Epithelial cell of esophagus (primary cell): ENCODE measurements around the gene AMER2.
"Not testable (repeated sequence)": the region's sequence is repeated elsewhere in the genome, so short reads cannot be mapped to it uniquely, and the experiment has no call there.

ENCODE experiments used
- DNase-seq: peaks from one replicate; pipeline ENCODE4 v3.0.0; 2010; ENCODE audit warnings: low read depth
- H3K4me3 ChIP-seq: 2 replicates; pipeline ENCODE4 v1.5.1; 2011; ENCODE audit warnings: mild to moderate bottlenecking, low read length, control low read depth
- TF ChIP-seq, protein P1 (sequence below): IDR thresholded peaks from 2 replicates; pipeline ENCODE4 v1.5.1; 2011; ENCODE audit warnings: low read depth, mild to moderate bottlenecking, low read length, control low read depth, inconsistent platforms; ENCODE audit not compliant: insufficient read depth; ENCODE audit errors: missing control alignments

Gene AMER2

GRCh38 chr13:25169951-25170553 lies 2.0 kb downstream of the AMER2 start:
- TF ChIP-seq, protein P1, sequence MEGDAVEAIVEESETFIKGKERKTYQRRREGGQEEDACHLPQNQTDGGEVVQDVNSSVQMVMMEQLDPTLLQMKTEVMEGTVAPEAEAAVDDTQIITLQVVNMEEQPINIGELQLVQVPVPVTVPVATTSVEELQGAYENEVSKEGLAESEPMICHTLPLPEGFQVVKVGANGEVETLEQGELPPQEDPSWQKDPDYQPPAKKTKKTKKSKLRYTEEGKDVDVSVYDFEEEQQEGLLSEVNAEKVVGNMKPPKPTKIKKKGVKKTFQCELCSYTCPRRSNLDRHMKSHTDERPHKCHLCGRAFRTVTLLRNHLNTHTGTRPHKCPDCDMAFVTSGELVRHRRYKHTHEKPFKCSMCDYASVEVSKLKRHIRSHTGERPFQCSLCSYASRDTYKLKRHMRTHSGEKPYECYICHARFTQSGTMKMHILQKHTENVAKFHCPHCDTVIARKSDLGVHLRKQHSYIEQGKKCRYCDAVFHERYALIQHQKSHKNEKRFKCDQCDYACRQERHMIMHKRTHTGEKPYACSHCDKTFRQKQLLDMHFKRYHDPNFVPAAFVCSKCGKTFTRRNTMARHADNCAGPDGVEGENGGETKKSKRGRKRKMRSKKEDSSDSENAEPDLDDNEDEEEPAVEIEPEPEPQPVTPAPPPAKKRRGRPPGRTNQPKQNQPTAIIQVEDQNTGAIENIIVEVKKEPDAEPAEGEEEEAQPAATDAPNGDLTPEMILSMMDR, result no peak
- H3K4me3 ChIP-seq, result no peak overlapping the region
- DNase-seq, result no peak

DNA sequence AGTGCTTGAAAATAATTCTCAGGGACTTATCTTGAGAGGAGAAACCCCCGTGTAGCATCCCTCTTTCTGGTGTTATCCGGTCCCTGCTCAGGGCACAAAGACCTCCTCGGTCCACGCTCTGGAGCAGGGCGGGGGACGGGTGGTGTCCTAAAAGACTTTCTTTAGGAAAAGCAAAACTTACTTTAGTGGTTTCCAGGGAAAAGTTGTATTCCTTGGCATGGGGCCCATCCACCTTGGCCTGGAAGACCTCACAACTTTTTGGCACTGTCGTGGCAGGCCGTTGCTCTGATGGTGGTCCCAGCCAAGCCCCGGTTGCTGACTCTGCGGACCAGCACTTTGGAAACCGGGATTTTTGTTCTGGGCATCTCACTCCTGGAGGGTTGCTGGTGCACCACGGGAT lies 2.7 kb downstream of the AMER2 start:
- DNase-seq, result no peak
- no peak overlapping the region for H3K4me3 ChIP-seq
- TF ChIP-seq, protein P1, result no peak

- H3K4me3 ChIP-seq, result no peak overlapping the region
- DNase-seq, result no peak
- TF ChIP-seq, protein P1, result no peak
These were observed 3.3 kb downstream of the AMER2 start for GRCh38 chr13:25168790-25169189.

DNA sequence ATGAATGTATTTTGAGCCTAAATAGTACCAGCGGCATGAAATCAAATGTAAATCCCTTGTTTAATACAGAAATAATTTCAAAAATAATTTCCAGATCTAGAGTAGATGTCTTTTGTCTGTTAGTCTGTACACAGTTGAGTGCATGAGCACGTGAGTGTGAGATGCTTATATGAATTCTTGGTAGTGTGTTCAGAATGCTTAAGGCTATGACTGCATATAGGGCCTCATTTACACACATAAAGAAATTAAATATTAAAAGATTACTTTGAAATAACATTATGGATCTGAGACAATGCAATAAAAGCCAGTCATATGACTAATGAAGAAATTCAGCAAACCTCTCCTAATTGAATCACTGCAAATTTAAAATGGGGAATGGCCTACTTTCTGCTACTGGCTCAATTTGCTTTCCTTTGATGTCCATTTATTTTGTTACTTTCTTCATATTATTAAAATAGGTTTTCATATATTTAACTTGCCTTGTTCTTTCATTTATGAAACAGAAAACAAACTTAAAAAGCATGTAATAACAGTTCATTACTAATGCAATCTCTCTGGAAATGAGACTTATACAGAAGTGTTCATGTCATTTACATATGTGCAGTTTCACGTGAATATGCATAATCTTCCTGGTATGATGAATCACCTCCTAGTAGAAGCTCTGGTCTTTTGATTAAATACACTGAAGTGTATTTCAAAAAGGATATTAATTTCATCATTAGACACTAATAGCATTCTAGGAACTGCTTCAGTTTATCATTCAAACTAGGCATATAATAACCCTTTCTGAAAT lies 4.5 kb downstream of the AMER2 start:
- TF ChIP-seq, protein P1, result no peak
- no peak overlapping the region for H3K4me3 ChIP-seq
- DNase-seq, result peak; percentile 9

GRCh38 chr13:25166306-25166705 lies 5.8 kb downstream of the AMER2 start:
- no peak for DNase-seq
- H3K4me3 ChIP-seq, result no peak overlapping the region
- TF ChIP-seq, protein P1, result no peak

GRCh38 chr13:25165663-25166062 lies 6.4 kb downstream of the AMER2 start:
- no peak overlapping the region for H3K4me3 ChIP-seq
- no peak for DNase-seq
- TF ChIP-seq, protein P1, result no peak

DNA sequence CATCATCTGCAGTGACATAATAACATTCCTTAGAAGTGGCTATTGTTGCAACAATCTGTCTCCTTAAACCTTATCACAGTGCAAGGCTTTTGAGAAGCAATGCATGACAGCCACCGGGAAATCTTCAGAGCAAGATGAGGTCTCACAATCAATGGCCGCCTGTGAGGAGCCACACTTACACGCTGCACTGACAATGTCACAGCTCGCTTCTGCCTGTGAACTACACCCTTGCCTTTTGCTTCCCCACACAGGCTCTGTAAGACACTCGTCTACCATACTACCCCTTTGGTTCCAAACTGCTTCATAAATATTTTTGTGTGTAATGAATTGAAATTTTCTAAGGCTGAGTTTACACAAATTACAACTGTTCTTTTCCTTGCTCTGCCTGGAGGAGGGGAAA lies 6.9 kb downstream of the AMER2 start:
- DNase-seq, result not testable (repeated sequence)

More for the DNA sequence above, 6.9 kb downstream of the AMER2 start:
- H3K4me3 ChIP-seq, result not testable (repeated sequence)
